WTC11 (cell line): ENCODE data around the gene HSD3B7.

Source experiments
- ATF6 ChIP-seq: sonication (generic); formaldehyde crosslinking; IDR thresholded peaks from 2 replicates; pipeline ENCODE4 v1.8.1; 2023; ENCODE audit warnings: mild to moderate bottlenecking, missing genetic modification reagents
- CTCF ChIP-seq: fragments of 200-600 bp; IDR thresholded peaks from 2 replicates; pipeline ENCODE4 v1.8.0; 2022; ENCODE audit warnings: antibody characterized with exemption
- E2F4 ChIP-seq: sonication (generic); formaldehyde crosslinking; IDR thresholded peaks from 2 replicates; pipeline ENCODE4 v1.8.1; 2022; ENCODE audit warnings: low read depth, mild to moderate bottlenecking, moderate library complexity, missing genetic modification reagents, borderline replicate concordance
- ELF4 ChIP-seq: sonication (generic); formaldehyde crosslinking; IDR thresholded peaks from 2 replicates; pipeline ENCODE4 v1.8.1; 2022; ENCODE audit warnings: low read depth, mild to moderate bottlenecking, moderate library complexity, missing genetic modification reagents
- FOXK1 ChIP-seq: sonication (generic); formaldehyde crosslinking; IDR thresholded peaks from 2 replicates; pipeline ENCODE4 v1.8.0; 2022; ENCODE audit warnings: mild to moderate bottlenecking, moderate library complexity, missing genetic modification reagents
- NR1H2 ChIP-seq: sonication (generic); formaldehyde crosslinking; IDR thresholded peaks from 2 replicates; pipeline ENCODE4 v1.9.0; 2021; ENCODE audit warnings: mild to moderate bottlenecking, moderate library complexity, missing genetic modification reagents
- ZNF219 ChIP-seq: sonication (generic); formaldehyde crosslinking; IDR thresholded peaks from 2 replicates; pipeline ENCODE4 v1.8.0; 2023; ENCODE audit warnings: missing genetic modification reagents, mild to moderate bottlenecking, borderline replicate concordance
- ZNF512 ChIP-seq: sonication (generic); formaldehyde crosslinking; IDR thresholded peaks from 2 replicates; pipeline ENCODE4 v1.8.1; 2022; ENCODE audit warnings: missing genetic modification reagents, borderline replicate concordance

DNA sequence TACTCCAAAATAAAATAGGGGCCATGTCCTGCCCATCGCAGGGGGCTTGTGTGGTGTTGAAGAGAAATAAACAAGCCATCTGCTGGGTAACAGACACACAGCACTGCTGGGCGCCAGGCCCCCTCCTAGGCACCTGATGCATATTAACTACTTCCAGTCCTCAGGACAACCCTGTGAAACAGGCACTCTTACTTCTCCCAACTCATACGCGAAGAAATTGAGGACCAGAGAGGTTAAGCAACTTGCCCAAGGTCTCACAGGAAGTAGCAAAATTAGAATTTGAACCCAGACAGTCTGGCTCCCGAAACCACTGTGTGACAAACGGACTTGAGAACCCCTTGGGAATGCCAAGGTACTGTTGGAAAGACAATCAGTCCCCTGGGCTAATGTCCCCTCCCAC lies 22.7 kb downstream of the HSD3B7 start:
- no peak for TF ChIP-seq ZNF512 (CRISPR knock-in tag)
- no peak for TF ChIP-seq CTCF
- no peak for TF ChIP-seq NR1H2 (CRISPR knock-in tag)
- no peak for TF ChIP-seq ATF6 (CRISPR knock-in tag)
- TF ChIP-seq ZNF219 (CRISPR knock-in tag), result no peak
- no peak for TF ChIP-seq E2F4 (CRISPR knock-in tag)
- no peak for TF ChIP-seq ELF4 (CRISPR knock-in tag)
- TF ChIP-seq FOXK1 (CRISPR knock-in tag), result no peak
